HG02571 (cell line): Measurements from ENCODE around the gene CXCR5.

Source experiments
- ATAC-seq: cut with Tn5 transposase; IDR thresholded peaks from one replicate; pipeline ENCODE4 v1.9.1; 2021; ENCODE audit warnings: mild to moderate bottlenecking, moderate library complexity; ENCODE audit not compliant: unreplicated experiment

The CXCR5 gene

GRCh38 chr11:118911880-118912741 is 28.4 kb downstream of the CXCR5 start:
- ATAC-seq: no peak

- ATAC-seq: no peak
Observed at GRCh38 chr11:118912742-118913410, 29.2 kb downstream of the CXCR5 start.

- no peak for ATAC-seq
Observed at GRCh38 chr11:118913411-118914125, 29.9 kb downstream of the CXCR5 start.

- ATAC-seq: no peak
Observed at GRCh38 chr11:118914178-118914918, 30.7 kb downstream of the CXCR5 start.

- ATAC-seq: no peak
Observed at GRCh38 chr11:118914987-118915386, 31.3 kb downstream of the CXCR5 start.

GRCh38 chr11:118915396-118915795 is 31.7 kb downstream of the CXCR5 start:
- no peak for ATAC-seq

GRCh38 chr11:118915941-118916841 is 32.5 kb downstream of the CXCR5 start:
- ATAC-seq: no peak

- ATAC-seq: no peak
Observed at GRCh38 chr11:118916842-118917388, 33.2 kb downstream of the CXCR5 start.

- ATAC-seq: no peak
Observed at GRCh38 chr11:118917481-118918127, 33.9 kb downstream of the CXCR5 start.

- no peak for ATAC-seq
Observed at GRCh38 chr11:118918128-118918685, 34.5 kb downstream of the CXCR5 start.

- ATAC-seq: no peak
Observed at GRCh38 chr11:118918686-118919280, 35.1 kb downstream of the CXCR5 start.

GRCh38 chr11:118921121-118921928 is 37.6 kb downstream of the CXCR5 start:
- no peak for ATAC-seq

GRCh38 chr11:118921929-118922744 is 38.4 kb downstream of the CXCR5 start:
- no peak for ATAC-seq

GRCh38 chr11:118922745-118923627 is 39.3 kb downstream of the CXCR5 start:
- ATAC-seq: no peak

GRCh38 chr11:118923721-118924587 is 40.3 kb downstream of the CXCR5 start:
- no peak for ATAC-seq
